Mesenchymal stem cell (in vitro differentiated cells and primary cell): ENCODE data around the gene LGI1. TPM values are rescaled to one million over a fixed set of nuclear protein-coding genes. Genes with fewer than 3 reads are reported as not detected.

ENCODE experiments used
- DNase-seq: peaks from one replicate; pipeline ENCODE4 v3.0.0-alpha.2; 2013
- H2AFZ ChIP-seq: one replicate; pipeline ENCODE4 v1.6.1; 2013; ENCODE audit warnings: low read depth, mild to moderate bottlenecking, control low read depth, inconsistent platforms, low read length, moderate library complexity
- H2AK5ac ChIP-seq: 2 replicates; pipeline ENCODE4 v1.6.1; 2013; ENCODE audit warnings: low read length, moderate library complexity, mild to moderate bottlenecking, inconsistent platforms; ENCODE audit not compliant: severe bottlenecking
- H2BK120ac ChIP-seq: one replicate; pipeline ENCODE4 v1.6.1; 2013; ENCODE audit warnings: low read depth, mild to moderate bottlenecking, inconsistent platforms, low read length, moderate library complexity
- H2BK12ac ChIP-seq, 2 experiments: one replicate each; pipeline ENCODE4 v1.6.1; 2013; ENCODE audit warnings: inconsistent platforms in 2 of 2, low read length in 2 of 2, mild to moderate bottlenecking in 2 of 2, moderate library complexity in 2 of 2, control low read depth in 1 of 2
- H2BK15ac ChIP-seq: one replicate; pipeline ENCODE4 v1.6.1; 2013; ENCODE audit warnings: mild to moderate bottlenecking, low read depth, inconsistent platforms; ENCODE audit not compliant: poor library complexity, severe bottlenecking
- H2BK5ac ChIP-seq: 2 replicates; pipeline ENCODE4 v1.6.1; 2013; ENCODE audit warnings: low read depth, mild to moderate bottlenecking, low read length, control low read depth, inconsistent platforms; ENCODE audit not compliant: poor library complexity, severe bottlenecking
- H3K14ac ChIP-seq, 2 experiments: one replicate each; pipeline ENCODE4 v1.6.1; 2013; ENCODE audit warnings: inconsistent platforms in 2 of 2, low read length in 2 of 2, control low read depth in 1 of 2, mild to moderate bottlenecking in 1 of 2, moderate library complexity in 1 of 2
- H3K18ac ChIP-seq, 2 experiments: one replicate each; pipeline ENCODE4 v1.6.1; 2013; ENCODE audit warnings: inconsistent platforms in 2 of 2, low read length in 2 of 2, control low read depth in 1 of 2, low read depth in 1 of 2, mild to moderate bottlenecking in 1 of 2
- H3K23ac ChIP-seq, 2 experiments: one replicate each; pipeline ENCODE4 v1.6.1; 2013; ENCODE audit warnings: inconsistent platforms in 2 of 2, low read length in 2 of 2, mild to moderate bottlenecking in 2 of 2, moderate library complexity in 2 of 2, control low read depth in 1 of 2
- H3K27ac ChIP-seq: 2 replicates; pipeline ENCODE4 v1.5.1; 2013; ENCODE audit warnings: mild to moderate bottlenecking, moderate library complexity, low read length, control low read depth, inconsistent platforms; ENCODE audit not compliant: poor library complexity, severe bottlenecking
- H3K27me3 ChIP-seq, 2 experiments: 2 replicates each; pipeline versions ENCODE4 v1.6.1 to v1.7.0; 2013; ENCODE audit warnings: low read length in 2 of 2, mild to moderate bottlenecking in 2 of 2, moderate library complexity in 2 of 2, control low read depth in 1 of 2, inconsistent platforms in 1 of 2; ENCODE audit not compliant: control insufficient read depth in 1 of 2, insufficient read depth in 1 of 2
- H3K36me3 ChIP-seq, 2 experiments: 2 replicates each; pipeline versions ENCODE4 v1.6.1 to v1.7.0; 2013; ENCODE audit warnings: low read length in 2 of 2, control low read depth in 1 of 2, inconsistent platforms in 1 of 2, low read depth in 1 of 2, mild to moderate bottlenecking in 1 of 2; ENCODE audit not compliant: insufficient read depth in 2 of 2, control insufficient read depth in 1 of 2
- H3K4ac ChIP-seq, 2 experiments: one replicate each; pipeline ENCODE4 v1.6.1; 2013; ENCODE audit warnings: inconsistent platforms in 2 of 2, low read length in 2 of 2, mild to moderate bottlenecking in 2 of 2, moderate library complexity in 2 of 2, control low read depth in 1 of 2, low read depth in 1 of 2
- H3K4me1 ChIP-seq: 2 replicates; pipeline ENCODE4 v1.6.1; 2013; ENCODE audit warnings: low read depth, low read length, control low read depth; ENCODE audit not compliant: control insufficient read depth, insufficient read depth
- H3K4me2 ChIP-seq: 2 replicates; pipeline ENCODE4 v1.6.1; 2013; ENCODE audit warnings: low read length, mild to moderate bottlenecking, inconsistent platforms; ENCODE audit not compliant: poor library complexity, severe bottlenecking
- H3K4me3 ChIP-seq, 2 experiments: 2 replicates each; pipeline versions ENCODE4 v1.5.1 to v1.7.0; 2013; ENCODE audit warnings: low read length in 2 of 2, mild to moderate bottlenecking in 2 of 2, control low read depth in 1 of 2, low read depth in 1 of 2; ENCODE audit not compliant: insufficient read depth in 1 of 2
- H3K79me1 ChIP-seq: replicated peaks from 2 replicates; pipeline ENCODE4 v1.6.1; 2013; ENCODE audit warnings: mild to moderate bottlenecking, control low read depth, low read length, inconsistent platforms; ENCODE audit not compliant: poor library complexity, severe bottlenecking
- H3K9ac ChIP-seq: 2 replicates; pipeline ENCODE4 v1.7.0; 2013; ENCODE audit warnings: mild to moderate bottlenecking, low read length, moderate library complexity
- H3K9me3 ChIP-seq: 2 replicates; pipeline ENCODE4 v1.7.0; 2013; ENCODE audit warnings: mild to moderate bottlenecking, low read length; ENCODE audit not compliant: control insufficient read depth
- H4K8ac ChIP-seq: one replicate; pipeline ENCODE4 v1.6.1; 2013; ENCODE audit warnings: inconsistent platforms, mild to moderate bottlenecking, low read length, moderate library complexity
- H4K91ac ChIP-seq: one replicate; pipeline ENCODE4 v1.6.1; 2013; ENCODE audit warnings: mild to moderate bottlenecking, low read length, inconsistent platforms
- WGBS: methylation state at CpG from one replicate; pipeline ENCODE4 v1.1.7; 2013; ENCODE audit warnings: mixed read lengths; 5-methylcytosine and 5-hydroxymethylcytosine counted together
- polyA plus RNA-seq, 2 experiments: library from polyadenylated mRNA; stranded (reverse); fragments of 200-250 nt; gene quantifications; one replicate each; pipeline ENCODE4 v1.2.3, GENCODE V29; 2013

The LGI1 gene
- 9.7 TPM for polyA plus RNA-seq (2013, experiment 1 of 2)
- polyA plus RNA-seq (2013, experiment 2 of 2), result 11.1 TPM

GRCh38 chr10:93757801-93758507, at the start of gene LGI1:
LGI1 (plus strand) TSS chr10:93757936; CDS start chr10:93758145, 209 bp downstream.
- Histone ChIP-seq H2BK120ac (no peak within 1 kb of the TSS), H3K36me3 (no peaks in the 10 kb centered on the region), H3K23ac (no peak within 1 kb of the TSS), H3K4ac (peak within 1 kb of the TSS in 1 of 2 experiments; percentile 16), H3K4me2 (peak within 1 kb of the TSS; percentile 27), H2AK5ac (peak within 1 kb of the TSS; percentile 29), H2BK15ac (no peak within 1 kb of the TSS), H3K27ac (no peak within 1 kb of the TSS), H3K9ac (peak within 1 kb of the TSS; percentile 40), H3K18ac (peak within 1 kb of the TSS; percentile 29 to 68), H2AFZ (peak within 1 kb of the TSS; percentile 18), H3K9me3 (no peaks in the 10 kb centered on the region), H3K14ac (no peak within 1 kb of the TSS), H4K8ac (peak within 1 kb of the TSS; percentile 42), H2BK12ac (peak within 1 kb of the TSS in 1 of 2 experiments; percentile 42), H3K27me3 (peaks cover 0 to 15% of the 10 kb centered on the region in 2 experiments), H3K4me3 (peak within 1 kb of the TSS in 1 of 2 experiments; percentile 67), H3K79me1 (no peaks in the 10 kb centered on the region), H3K4me1 (peaks cover 5% of the 10 kb centered on the region), H4K91ac (no peak within 1 kb of the TSS), H2BK5ac (no peak within 1 kb of the TSS)
- 32% methylated on average over 16 of the region's 16 CpGs for WGBS
- peak; percentile 65 for DNase-seq

DNA sequence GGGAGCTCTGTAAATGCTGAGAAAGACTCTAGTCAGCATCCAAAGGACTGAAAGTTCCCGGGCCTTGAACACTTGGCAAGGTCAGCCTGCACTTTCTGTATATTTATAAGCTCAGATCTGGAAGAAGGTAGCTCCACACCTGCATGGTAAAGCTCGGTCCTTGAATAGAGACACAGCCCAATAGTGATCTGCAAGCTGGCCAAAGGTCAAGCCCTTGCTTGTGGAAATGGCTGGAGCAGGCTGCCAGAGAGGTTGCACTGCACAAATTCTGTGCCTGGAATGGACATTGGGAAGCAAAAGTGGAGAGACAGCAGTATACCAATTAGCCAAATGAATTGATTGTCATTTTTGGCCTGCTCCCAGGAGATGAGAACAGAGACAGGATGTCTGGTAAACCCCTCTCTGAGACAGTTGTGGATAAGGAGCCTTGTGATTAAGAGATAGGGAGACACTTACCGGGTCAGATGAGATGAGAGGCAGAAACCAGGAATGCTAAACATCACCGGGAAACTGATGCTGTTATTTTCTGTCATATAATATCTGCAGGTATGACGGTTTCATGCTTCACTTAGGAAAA, 47.3 kb upstream of the LGI1 start:
- Histone ChIP-seq H2AFZ (no peak overlapping the region), H4K91ac (no peak overlapping the region), H3K4me3 (no peak overlapping the region), H2BK12ac (no peak overlapping the region), H3K4ac (no peak overlapping the region), H3K27ac (no peak overlapping the region), H3K4me1 (peaks cover 2% of the 10 kb centered on the region), H3K36me3 (no peaks in the 10 kb centered on the region), H3K23ac (peak overlapping the region in 1 of 2 experiments; percentile 9), H3K14ac (no peak overlapping the region), H3K9me3 (no peaks in the 10 kb centered on the region), H2BK120ac (no peak overlapping the region), H2BK5ac (no peak overlapping the region), H3K18ac (no peak overlapping the region), H2BK15ac (no peak overlapping the region), H4K8ac (no peak overlapping the region), H3K9ac (no peak overlapping the region), H3K27me3 (peaks cover 0 to 4% of the 10 kb centered on the region in 2 experiments), H2AK5ac (no peak overlapping the region), H3K4me2 (no peak overlapping the region), H3K79me1 (no peaks in the 10 kb centered on the region)
- WGBS, result 46% methylated on average over 5 of the region's 5 CpGs
- no peak for DNase-seq

DNA sequence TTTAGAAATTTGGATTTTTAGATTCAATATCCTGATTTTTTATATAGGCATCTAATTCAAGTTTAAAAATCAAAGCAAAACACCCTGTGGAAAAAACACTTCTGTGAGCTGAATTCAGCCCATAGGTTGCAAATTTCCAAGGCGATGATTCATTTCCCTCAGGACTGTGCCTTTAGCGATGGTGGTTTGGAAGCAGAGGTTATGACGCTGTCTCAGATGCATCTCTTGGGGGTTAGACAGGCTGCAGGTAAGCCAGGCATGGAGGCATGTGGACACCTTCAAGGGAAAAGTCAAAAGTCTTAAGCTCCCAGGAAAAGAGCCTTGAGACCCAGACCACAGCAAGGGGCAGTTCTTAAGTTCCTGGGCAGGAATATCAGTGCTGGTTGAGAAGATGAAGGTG, 45.8 kb upstream of the LGI1 start:
- Histone ChIP-seq H3K36me3 (no peaks in the 10 kb centered on the region), H3K14ac (no peak overlapping the region), H2BK120ac (no peak overlapping the region), H2AFZ (no peak overlapping the region), H2BK12ac (no peak overlapping the region), H4K91ac (no peak overlapping the region), H3K27me3 (peaks cover 0 to 4% of the 10 kb centered on the region in 2 experiments), H3K23ac (no peak overlapping the region), H3K18ac (no peak overlapping the region), H3K9me3 (no peaks in the 10 kb centered on the region), H3K4me3 (no peak overlapping the region), H4K8ac (no peak overlapping the region), H3K9ac (no peak overlapping the region), H2BK15ac (no peak overlapping the region), H2BK5ac (no peak overlapping the region), H3K4me1 (peaks cover 2% of the 10 kb centered on the region), H3K4me2 (no peak overlapping the region), H3K4ac (no peak overlapping the region), H3K27ac (no peak overlapping the region), H2AK5ac (no peak overlapping the region), H3K79me1 (no peaks in the 10 kb centered on the region)
- peak; percentile 4 for DNase-seq
- 67% methylated on average over 3 of the region's 3 CpGs for WGBS

GRCh38 chr10:93712593-93712992, 45.1 kb upstream of the LGI1 start:
- Histone ChIP-seq H4K8ac (no peak overlapping the region), H3K9me3 (no peaks in the 10 kb centered on the region), H3K79me1 (no peaks in the 10 kb centered on the region), H2BK12ac (no peak overlapping the region), H3K4ac (no peak overlapping the region), H3K27ac (no peak overlapping the region), H3K9ac (no peak overlapping the region), H2BK15ac (no peak overlapping the region), H3K4me2 (no peak overlapping the region), H2AFZ (no peak overlapping the region), H3K4me3 (no peak overlapping the region), H3K23ac (no peak overlapping the region), H2BK120ac (no peak overlapping the region), H2BK5ac (no peak overlapping the region), H4K91ac (no peak overlapping the region), H3K18ac (no peak overlapping the region), H3K27me3 (peaks cover 0 to 7% of the 10 kb centered on the region in 2 experiments), H3K14ac (no peak overlapping the region), H2AK5ac (no peak overlapping the region), H3K36me3 (no peaks in the 10 kb centered on the region), H3K4me1 (peaks cover 2% of the 10 kb centered on the region)
- WGBS, result 83% methylated on average over 2 of the region's 2 CpGs
- DNase-seq, result no peak
